ENCODE measurements around the gene RHD.
"Not testable (repeated sequence)": the region's sequence is repeated elsewhere in the genome, so short reads cannot be mapped to it uniquely, and the experiment has no call there.

RHD gene

DNA sequence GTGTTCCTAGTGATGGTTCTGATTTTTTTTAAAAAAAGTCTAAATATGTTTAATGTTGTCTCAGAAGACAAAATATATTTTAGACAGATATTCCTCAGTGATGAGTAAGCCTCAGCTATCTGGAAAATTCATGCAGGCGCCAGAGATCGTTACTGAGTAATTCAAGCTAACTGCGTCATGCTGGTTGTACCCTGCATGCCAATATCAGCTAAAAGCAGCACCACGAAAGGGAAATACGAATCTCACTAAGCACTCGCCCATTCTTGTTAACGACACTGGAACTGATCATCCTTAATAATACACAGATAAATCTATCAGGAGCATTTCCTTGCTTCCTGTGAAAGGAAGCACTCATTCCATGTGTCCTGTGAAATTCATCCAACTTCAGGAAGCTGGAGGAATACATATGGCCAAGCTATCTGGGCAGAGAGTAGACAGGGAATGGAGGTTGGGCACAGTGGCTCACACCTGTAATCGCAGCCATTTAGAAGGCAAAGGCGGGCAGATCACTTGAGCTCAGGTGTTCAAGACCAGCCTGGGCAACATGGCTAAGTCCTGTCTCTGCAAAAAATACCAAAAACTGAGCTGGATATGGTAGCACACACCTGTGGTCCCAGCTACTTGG is 48.1 kb downstream of the RHD start:
- DNase-seq (ENCODE audit: low read depth in 1 of 2, low spot score in 1 of 2); in situ Hi-C loops (cut with HindIII; ENCODE audit: low pct_unique_long_range_greater_than_20kb, low sequenced_read_pairs): not testable (repeated sequence)

DNA sequence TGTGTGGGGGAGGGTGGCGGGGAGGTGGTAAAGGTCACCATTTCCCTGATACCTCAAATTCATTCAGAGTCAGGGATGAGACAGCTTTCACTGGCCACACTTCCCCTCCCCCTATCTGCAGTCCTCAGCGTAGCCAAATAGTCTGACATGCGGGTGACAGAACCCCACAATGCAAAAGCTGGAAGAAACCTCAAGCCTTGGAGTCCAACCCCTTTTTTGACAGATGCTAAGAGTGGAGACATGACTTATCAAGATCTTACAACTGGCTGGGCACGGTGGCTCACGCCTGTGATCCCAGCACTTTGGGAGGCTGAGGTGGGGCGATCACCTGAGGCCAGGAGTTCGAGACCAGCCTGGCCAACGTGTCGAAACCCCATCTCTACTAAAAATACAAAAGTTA is 49.8 kb downstream of the RHD start:
- DNase-seq (ENCODE audit: low read depth in 1 of 2, low spot score in 1 of 2); in situ Hi-C loops (cut with HindIII; ENCODE audit: low pct_unique_long_range_greater_than_20kb, low sequenced_read_pairs): not testable (repeated sequence)

GRCh38 chr1:25324407-25324806 is 52.1 kb downstream of the RHD start:
- in situ Hi-C loops (cut with HindIII; ENCODE audit: low pct_unique_long_range_greater_than_20kb, low sequenced_read_pairs); DNase-seq (ENCODE audit: low read depth in 1 of 2, low spot score in 1 of 2): not testable (repeated sequence)

GRCh38 chr1:25327864-25328790 is 55.8 kb downstream of the RHD start:
- in situ Hi-C loops (cut with HindIII; ENCODE audit: low pct_unique_long_range_greater_than_20kb, low sequenced_read_pairs); DNase-seq (ENCODE audit: low read depth in 1 of 2, low spot score in 1 of 2): not testable (repeated sequence)

DNA sequence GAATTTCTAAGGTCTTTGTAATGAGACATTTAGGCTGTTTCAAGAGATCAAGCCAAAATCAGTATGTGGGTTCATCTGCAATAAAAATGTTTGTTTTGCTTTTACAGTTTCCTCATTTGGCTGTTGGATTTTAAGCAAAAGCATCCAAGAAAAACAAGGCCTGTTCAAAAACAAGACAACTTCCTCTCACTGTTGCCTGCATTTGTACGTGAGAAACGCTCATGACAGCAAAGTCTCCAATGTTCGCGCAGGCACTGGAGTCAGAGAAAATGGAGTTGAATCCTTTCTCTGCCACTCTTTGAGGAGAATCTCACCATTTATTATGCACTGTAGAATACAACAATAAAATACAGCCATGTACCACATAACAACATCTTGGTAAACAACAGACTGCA is 56.5 kb downstream of the RHD start:
- in situ Hi-C loops (cut with HindIII; ENCODE audit: low pct_unique_long_range_greater_than_20kb, low sequenced_read_pairs), result not testable (repeated sequence)

DNA sequence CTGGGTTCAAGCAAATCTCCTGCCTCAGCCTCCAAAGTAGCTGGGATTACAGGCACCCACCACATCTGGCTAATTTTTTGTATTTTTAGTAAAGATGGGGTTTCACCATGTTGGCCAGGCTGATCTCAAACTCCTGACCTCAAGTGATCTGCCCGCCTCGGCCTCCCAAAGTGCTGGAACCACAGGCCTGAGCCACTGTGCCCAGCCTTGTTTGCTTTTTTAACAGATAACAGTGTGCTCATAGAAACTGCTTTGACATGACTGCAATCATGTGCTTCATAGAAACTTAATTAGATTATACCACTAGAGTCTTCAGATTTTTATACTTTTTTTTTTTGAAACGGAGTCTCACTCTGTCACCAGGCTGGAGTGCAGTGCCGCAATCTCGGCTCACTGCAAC is 57.0 kb downstream of the RHD start:
- in situ Hi-C loops (cut with HindIII; ENCODE audit: low pct_unique_long_range_greater_than_20kb, low sequenced_read_pairs); DNase-seq (ENCODE audit: low read depth in 1 of 2, low spot score in 1 of 2): not testable (repeated sequence)

More for the DNA sequence above, 56.5 kb downstream of the RHD start:
- not testable (repeated sequence) for DNase-seq (ENCODE audit: low read depth in 1 of 2, low spot score in 1 of 2)

GRCh38 chr1:25329950-25330349 is 57.6 kb downstream of the RHD start:
- peak in 1 of 2 experiments; percentile 2 for DNase-seq (ENCODE audit: low read depth in 1 of 2, low spot score in 1 of 2)
- in situ Hi-C loops (cut with HindIII; ENCODE audit: low pct_unique_long_range_greater_than_20kb, low sequenced_read_pairs), result not testable (repeated sequence)

DNA sequence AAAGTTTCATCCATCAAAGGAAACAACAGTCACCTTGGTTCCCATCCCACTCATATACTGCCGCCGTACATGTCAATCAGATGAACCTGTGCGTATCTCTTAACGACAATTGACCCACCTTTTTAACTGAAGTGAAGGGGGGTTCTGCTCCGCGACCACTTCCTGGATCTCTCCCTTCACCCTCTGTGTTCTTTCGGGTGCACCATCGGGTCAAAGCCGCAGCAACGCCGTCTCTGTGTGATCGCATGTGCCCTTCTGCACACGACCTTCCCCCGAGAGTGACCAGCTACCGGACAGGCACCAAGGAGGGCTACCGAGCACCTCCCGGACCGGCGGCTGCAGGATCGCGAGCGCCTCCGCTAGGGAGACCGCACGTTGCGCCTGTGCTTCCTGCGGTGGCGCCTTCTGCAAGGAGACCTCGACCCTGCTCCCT is 64.6 kb downstream of the RHD start:
- in situ Hi-C loops (cut with HindIII; ENCODE audit: low pct_unique_long_range_greater_than_20kb, low sequenced_read_pairs); DNase-seq (ENCODE audit: low read depth in 1 of 2, low spot score in 1 of 2): not testable (repeated sequence)

- in situ Hi-C loops (cut with HindIII; ENCODE audit: low pct_unique_long_range_greater_than_20kb, low sequenced_read_pairs); DNase-seq (ENCODE audit: low read depth in 1 of 2, low spot score in 1 of 2): not testable (repeated sequence)
Observed at GRCh38 chr1:25337483-25338187, 65.3 kb downstream of the RHD start.

- TF ChIP-seq JUND (IDR thresholded peaks at IDR 0.05; ENCODE audit: low read depth), result no peak
- peak; percentile 74 to 84 for DNase-seq (ENCODE audit: low read depth in 1 of 2, low spot score in 1 of 2)
- in situ Hi-C loops (cut with HindIII; ENCODE audit: low pct_unique_long_range_greater_than_20kb, low sequenced_read_pairs), result no loop called here
Observed at GRCh38 chr1:25338188-25338981, 66.1 kb downstream of the RHD start, which contains the start of gene TMEM50A. TSS of gene TMEM50A (plus strand) at chr1:25338334. CDS start at chr1:25340487, 2,153 bp downstream.

GRCh38 chr1:25338986-25339385 is 66.7 kb downstream of the RHD start:
- no peak for DNase-seq (ENCODE audit: low read depth in 1 of 2, low spot score in 1 of 2)
- no peak for TF ChIP-seq JUND (IDR thresholded peaks at IDR 0.05; ENCODE audit: low read depth)
- in situ Hi-C loops (cut with HindIII; ENCODE audit: low pct_unique_long_range_greater_than_20kb, low sequenced_read_pairs), result no loop called here

GRCh38 chr1:25341746-25342145 is 69.4 kb downstream of the RHD start:
- in situ Hi-C loops (cut with HindIII; ENCODE audit: low pct_unique_long_range_greater_than_20kb, low sequenced_read_pairs), result no loop called here
- no peak for DNase-seq (ENCODE audit: low read depth in 1 of 2, low spot score in 1 of 2)
- no peak for TF ChIP-seq JUND (IDR thresholded peaks at IDR 0.05; ENCODE audit: low read depth)
